Measurements from ENCODE around the gene TCP11L1.
"Not testable (repeated sequence)": the region's sequence is repeated elsewhere in the genome, so short reads cannot be mapped to it uniquely, and the experiment has no call there.

TCP11L1 gene

DNA sequence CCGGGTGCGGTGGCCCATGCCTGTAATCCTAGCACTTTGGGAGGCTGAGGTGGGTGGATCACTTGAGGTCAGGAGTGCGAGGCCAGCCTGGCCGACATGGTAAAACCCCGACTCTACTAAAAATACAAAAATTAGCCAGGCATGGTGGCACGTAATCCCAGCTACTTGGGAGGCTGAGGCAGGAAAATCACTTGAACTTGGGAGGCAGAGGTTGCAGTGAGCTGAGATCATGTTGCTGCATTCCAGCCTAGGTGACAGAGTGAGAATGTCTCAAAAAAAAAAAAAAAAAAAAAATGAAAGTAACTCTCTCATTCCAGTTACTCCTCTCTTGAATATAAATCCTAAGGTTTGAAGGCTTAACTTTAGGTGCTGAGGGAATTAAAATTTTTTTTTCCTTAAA, 10.2 kb upstream of the TCP11L1 start:
- DNase-seq (ENCODE audit: low read depth), result not testable (repeated sequence)

DNA sequence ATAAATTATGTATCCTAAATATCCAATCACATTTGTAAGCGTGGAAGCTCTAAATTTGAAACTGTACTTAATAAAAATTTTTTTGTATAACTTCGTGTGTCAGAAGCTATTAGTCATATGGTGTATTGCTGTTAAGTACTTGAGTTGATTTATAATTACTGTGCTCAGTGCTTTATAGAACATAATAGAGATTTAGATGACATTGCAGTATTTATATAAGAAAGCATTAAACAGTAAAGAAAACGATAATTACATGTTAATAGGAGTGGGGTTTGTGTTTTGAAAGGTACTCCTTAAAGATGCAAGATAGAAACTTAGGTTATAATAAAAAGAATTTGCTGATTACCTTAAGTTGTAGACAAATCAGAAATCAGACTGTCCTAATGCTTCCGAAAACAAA, 5.9 kb upstream of the TCP11L1 start:
- no peak for DNase-seq (ENCODE audit: low read depth)

DNA sequence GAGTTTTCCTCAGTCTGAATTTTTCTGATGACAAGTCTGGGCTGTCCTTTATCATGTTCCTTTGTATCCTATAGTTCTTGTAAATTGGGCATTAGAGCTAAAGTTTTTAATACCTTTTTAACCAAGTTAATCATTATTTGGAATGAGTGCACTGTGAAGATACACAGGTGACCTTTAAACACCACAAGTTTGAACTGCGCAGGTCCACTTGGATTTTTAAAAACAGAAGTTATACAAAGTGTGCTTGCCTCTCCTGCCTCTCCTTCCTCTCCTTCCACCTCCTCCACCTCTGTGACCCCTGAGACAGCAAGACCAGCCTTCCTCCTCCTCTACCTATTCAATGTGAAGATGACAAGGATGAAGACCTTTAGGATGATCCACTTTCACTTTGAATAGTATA, 4.4 kb upstream of the TCP11L1 start:
- no peak for DNase-seq (ENCODE audit: low read depth)

DNA sequence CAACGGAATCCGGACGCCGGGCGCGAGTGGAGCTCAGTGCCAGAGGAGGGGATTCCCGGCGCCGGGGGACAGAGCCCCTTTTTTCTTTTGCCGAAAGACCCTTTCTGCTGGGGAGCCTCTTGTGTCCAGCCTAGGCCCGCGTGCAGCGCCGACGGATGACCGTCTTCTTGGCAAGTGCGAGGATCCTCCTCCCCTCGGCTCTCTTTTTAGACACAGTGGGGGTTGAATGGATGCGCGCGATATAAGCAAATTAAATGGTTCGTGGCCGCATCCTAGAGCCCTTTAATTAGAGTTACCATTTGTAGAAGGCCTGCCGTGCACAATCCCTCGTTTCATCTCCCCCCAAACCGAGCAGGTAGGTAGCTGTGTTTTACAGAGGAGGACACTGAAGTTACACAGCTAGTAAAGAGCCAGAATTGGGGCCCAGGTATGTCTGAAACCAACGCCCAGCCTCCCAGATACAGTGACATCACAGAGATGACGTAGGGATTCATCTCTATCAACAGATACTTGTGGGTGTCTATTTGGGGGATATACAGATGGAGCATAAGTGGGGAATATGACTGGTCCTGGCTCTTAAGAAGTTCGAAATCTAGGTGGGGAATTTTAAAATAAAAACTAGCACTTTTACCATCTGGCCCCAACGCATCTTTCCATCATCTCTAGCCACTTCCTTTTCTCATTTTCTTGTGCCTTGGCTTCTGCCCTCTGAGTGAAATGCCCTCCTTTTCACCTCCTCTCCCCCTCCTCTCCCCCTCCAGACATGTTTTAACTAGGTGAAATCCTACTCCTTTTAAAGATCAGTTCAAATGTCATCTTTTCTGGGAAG, 875 bp downstream of the TCP11L1 start:
- DNase-seq (ENCODE audit: low read depth), result peak; percentile 20

DNA sequence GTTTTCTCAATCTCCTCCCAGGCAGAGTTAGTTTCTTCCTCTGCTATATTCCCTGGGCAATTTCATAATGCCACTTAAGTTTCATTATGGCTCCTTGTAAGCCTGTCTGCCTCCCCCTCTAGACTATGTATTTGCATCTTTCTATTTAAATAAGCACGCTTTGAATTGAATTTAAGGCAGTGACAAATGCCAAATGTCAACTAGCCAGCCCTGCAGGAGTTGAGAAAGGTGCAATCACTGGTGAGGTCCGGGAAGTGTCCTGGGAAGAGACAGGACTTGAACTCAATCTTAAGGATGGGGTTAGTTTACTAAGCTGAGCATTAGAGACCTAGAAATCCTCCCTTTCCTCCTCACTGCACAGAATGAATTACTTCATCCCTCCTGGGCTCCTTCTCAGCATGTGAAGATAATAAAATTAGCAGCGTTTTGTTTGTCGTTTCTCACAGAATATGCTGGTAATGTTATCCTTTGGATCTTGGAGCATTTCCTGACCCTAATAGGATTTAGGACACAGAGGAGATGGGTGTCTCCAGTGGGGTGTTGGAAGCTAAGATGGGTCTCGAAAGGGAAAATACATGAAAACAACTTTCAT, 1.6 kb downstream of the TCP11L1 start:
- DNase-seq (ENCODE audit: low read depth), result no peak

DNA sequence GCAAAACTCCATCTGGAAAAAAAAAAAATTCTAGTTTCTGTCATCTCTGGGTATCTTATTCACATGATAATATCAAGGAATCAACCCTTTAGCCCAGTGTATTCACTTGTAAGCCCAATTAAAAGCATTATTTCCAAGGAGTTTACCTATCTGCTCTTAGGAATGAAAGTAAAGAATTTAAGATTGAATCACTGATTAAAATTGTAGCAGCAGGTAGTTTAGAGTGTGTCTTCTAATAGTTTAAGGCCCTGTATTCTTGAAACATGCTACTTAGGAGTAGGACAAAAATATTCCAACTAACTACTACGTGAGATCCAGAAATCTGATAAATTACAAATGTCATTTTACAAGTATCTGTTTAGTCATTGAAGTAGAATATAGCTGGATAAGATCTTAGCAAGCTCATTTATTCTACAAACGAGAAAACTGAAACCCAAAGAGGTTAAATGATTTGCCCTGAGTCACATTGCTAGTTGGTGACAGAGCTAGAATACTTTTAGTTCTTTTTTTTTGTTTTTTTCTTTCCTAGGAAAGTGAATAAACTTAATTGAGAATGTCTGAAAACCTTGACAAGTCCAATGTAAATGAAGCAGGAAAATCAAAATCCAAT, 4.0 kb downstream of the TCP11L1 start:
- no peak for DNase-seq (ENCODE audit: low read depth)

DNA sequence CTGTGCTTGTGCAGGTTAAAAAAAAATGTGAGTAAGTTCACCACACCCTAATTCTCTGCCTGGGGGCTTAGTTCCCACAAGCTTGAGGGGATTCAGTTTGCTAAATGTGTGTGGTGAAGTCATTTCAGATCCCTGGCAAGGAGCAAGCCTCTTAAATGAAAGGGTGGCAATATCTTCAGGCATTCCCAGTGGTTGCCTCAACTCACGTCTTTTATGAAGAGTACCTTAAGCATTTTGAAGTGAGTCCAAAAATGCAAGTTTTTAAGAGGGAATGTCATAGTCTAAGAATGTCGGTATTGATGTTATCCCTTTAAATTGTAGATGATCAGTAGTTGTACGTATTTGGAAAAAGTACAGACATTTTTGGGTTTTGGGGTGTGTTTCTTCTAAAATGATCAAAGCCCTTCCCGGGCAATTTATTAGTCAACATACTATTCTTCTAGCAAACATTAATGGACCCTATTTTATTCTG, 4.9 kb downstream of the TCP11L1 start:
- no peak for DNase-seq (ENCODE audit: low read depth)

DNA sequence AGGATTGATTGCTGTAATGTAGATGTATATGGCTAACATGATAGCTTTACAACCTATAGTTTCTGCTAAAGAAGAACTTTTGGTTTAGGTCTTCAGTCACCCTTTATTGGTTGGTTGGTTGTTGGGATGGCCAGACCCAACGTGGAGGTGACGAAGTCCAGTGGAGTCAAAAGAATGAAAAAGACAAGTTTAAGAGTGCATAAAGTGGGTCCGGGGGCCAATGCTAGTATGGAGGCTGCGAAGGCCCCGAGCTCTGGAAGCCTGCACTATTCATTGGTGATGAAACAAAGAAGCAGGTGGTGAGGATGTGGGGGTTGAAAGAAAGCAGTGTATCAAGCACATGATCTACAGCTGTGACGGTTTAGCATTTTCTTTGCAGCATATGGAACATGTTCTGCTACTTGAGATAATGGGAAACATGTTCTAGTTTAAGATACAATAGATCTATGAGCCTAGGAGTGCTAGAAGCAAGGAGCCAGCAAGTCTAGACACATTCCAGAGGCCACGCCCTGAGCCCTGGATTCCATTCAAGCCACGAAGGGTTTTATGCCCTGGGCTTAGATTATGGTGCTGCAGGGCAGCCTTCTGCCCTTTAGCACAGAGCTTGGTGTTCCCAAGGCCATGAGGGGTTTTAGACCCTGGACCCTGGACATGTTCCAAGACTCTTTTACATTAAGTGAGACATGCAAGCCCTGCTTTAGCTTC, 6.3 kb downstream of the TCP11L1 start:
- no peak for DNase-seq (ENCODE audit: low read depth)

DNA sequence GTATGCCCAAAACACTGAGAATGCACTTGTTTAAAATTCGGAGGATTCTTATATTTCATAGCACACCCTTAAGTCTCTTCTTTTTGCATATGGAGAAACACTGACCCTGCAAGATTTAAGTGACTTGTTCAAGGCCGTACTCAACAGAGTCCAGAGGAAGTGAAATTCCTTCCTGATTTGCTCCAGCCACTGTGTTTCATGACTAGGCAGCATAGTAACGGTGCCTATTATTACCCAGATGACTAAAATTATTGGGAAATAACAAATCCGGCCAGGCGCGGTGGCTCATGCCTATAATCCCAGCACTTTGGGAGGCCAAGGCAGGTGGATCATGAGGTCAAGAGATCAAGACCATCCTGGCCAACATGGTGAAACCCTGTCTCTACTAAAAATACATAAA, 9.3 kb downstream of the TCP11L1 start:
- DNase-seq (ENCODE audit: low read depth), result not testable (repeated sequence)

DNA sequence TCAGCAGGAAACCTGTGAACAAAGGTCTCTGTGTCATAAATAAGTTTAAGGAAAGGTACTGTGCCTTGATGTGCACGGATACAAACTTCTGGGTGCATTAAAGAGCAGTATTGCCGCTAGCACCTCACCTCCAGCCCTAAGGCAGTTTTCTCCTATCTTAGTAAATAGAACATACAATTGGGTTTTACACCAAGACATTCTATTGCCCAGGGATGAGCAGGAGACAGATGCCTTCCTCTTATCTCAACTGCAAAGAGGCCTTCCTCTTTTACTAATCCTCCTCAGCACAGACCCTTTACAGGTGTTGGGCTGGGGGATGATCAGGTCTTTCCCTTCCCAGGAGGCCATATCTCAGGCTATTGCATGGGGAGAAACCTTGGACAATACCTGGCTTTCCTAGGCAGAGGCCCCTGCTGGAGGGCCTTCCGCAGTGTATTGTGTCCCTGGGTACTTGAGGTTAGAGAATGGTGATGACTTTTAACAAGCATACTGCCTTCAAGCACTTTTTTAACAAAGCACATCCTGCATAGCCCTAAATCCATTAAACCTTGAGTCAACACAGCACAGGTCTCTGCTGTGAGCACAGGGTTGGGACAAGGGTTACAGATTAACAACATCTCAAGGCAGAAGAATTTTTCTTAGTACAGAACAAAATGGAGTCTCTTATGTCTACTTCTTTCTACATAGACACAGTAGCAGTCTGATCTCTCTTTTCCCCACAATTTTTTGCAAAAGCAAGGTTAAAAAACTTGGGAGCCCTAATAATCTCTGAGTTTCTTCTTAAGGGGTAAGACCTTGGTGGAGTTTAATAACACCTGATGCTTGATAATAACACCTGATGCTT, 10.4 kb downstream of the TCP11L1 start:
- DNase-seq (ENCODE audit: low read depth), result not testable (repeated sequence)

DNA sequence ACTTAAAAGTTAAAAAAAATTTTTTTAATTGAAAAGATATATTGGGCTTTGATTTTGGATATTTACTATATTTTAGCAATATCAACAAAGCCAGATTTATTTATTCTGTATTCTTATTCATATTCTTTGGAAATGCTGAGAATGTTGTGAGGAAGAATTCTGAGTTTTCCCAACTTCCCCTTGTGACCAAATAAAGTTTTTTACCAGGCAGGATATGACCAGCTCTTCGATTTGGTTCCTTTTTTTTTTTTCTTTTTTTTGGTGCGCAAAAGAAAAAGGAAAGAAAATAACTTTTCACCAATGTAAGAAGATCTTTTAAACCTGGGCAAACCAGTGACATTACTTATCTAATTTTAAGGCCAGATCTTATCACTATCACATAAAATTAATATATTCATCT, 12.9 kb downstream of the TCP11L1 start:
- DNase-seq (ENCODE audit: low read depth), result no peak

DNA sequence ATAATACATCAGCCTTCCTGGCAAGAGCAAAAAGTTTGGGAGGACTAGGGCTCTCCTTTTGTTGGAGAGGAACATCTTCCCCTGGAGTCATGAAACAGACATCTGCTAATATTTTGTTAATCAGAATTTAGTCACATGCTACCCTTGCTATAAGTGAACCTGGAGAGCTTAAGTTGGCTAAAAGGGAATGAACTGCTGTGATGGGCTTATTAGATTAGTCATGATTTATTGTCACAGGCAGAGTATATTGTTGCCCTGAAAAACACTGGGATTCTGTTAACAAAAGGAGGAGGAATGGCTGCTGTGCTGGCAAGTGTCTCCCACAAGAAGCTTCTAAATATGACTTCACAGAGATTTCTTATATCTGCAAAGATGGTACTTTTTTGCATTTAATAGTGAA, 16.0 kb downstream of the TCP11L1 start:
- no peak for DNase-seq (ENCODE audit: low read depth)

DNA sequence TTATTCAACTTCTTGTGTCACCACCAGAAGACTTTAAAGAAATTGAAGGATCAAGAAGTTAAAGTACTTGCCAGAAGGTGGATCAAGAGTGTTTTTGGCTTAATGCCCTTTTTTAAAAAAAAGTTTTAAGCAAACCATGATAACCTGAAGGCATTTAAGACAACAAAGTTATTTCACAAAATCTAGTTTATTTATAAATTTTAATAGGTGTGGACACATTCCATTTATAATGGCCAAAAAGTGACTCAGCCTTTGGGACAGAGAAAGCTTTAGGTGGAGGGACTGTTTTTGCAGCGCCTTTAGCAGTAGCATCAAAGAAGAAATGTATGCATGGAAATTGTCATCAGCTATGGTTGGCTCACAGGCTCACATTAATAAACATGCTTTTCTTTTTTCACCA, 17.9 kb downstream of the TCP11L1 start:
- DNase-seq (ENCODE audit: low read depth), result no peak

DNA sequence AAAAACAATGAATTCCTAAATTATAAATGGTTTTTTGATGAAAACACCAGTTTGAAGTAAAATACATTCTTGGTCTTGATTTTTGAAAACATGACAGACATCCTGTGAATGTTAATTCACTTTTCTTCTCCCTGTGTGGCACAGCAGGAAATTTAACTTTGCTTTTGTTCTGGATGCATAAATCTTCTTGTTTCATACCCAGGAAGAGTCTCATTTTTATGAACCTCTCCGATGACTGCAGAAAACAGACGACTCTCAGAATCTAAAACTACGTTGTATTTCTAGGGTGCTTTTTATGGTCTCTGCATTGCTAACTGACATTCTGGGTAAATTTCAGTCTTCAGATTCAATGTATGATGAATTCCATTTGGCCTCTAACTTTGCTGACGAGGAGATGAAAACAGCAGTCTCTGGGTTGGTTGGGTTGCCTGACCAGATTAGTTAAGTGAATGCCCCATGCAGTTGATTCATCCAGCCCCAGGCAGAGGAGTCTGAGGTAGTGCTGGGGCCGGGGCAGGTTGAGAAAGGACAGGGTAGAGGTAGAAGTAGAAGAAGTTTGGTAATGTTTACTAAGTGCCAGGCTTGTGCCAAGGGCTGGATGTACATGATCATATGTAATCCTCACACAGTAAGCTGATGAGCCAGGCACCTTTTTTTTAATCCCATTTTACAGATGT, 20.1 kb downstream of the TCP11L1 start:
- no peak for DNase-seq (ENCODE audit: low read depth)

DNA sequence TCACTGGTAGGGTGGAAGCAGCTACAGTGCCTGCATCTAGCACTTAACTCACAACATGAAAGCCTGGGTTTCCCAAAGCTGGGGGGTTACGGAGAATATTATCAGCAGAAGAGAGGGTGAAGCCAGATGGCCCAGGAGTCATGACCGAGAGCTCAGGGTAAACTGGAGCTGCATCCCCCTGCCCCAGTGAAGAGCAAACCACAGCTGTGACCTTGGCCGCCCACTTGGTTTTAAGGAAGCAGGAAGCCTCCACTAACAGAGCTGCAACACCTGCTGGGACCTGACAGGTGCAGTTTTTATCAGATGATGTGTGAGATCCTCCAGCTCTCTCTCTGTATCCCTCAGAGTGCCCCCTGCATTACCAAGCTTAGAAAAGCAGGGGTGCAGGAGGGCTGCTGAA, 20.9 kb downstream of the TCP11L1 start:
- no peak for DNase-seq (ENCODE audit: low read depth)

DNA sequence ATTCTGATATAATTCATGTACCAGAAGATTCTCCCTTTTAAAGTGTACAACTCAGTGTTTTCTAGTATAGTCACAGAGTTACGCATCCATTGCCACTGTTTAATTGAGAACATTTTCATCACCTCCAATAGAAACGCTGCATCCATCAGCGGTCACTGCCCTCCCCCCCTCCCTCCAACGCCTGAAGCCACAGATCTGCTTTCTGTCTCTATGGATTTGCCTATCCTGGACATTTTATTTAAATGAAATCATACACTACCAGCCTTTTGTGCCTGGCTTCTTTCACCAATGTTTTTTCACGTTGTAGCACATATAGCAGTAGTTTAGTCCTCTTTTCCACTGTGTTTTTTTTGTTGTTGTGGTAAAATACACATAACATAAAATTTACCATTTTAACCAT, 22.8 kb downstream of the TCP11L1 start:
- DNase-seq (ENCODE audit: low read depth), result no peak

DNA sequence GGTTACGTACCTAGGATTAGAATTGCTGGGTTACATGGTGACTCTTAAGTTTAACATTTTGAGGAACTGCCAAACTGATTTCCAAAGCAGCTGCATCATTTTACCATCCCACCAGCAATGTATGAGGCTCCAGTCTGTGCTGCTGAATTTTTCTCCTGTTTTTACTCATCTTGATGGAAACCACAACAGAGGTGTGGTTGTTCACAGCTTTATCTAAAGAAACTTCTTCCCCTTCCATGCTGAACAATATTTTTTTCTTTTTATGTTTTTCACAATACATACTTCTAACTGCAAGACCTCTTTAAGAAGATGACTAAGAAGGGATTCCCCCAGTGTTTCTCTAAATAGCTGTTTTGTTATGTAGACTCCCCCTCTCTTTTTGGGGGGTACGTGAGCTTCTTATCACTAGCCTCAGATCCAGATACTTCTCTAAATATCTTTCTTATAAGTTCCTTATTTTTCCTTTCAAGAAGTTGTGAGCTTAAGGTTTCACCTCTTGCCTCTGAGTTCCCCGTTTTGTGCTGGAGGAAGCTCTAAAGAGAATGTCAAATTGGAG, 24.0 kb downstream of the TCP11L1 start:
- no peak for DNase-seq (ENCODE audit: low read depth)

DNA sequence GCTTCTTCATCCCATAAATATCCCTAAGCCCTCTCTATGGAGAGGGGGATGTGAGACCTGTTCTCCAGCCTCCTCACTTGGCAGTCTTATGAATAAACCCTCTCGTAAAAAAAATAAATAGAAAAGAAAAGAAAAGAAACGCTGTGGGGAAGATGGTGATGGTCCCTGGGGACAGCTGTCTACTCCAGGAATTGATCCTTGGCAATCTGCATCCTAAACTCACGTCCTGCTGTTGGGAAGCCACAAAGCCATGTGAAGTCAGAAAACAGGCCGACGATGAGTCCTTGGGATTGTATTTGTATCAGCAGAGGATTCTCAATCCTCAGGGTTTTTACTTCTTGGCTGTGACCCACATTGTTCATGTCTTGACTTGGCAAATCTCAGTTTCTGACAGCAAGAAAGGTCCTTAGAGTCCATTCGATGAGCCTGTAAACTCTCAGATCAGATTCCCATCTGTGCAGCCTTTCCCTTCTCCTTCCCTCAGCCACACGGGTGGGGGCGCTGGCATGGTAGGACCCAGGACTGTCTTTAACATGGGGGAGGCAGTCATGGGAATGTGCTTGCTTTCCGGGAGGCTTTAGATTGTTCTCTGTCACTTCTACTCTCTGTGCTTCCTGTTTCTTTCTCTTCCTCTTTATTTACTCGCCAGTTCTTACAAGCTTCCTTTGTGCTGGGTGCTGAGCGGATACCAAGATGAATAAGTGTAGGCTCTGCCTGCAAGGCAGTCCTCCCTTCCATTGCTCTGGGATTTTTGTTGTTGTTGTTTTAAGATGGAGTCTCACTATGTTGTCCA, 24.9 kb downstream of the TCP11L1 start:
- no peak for DNase-seq (ENCODE audit: low read depth)

DNA sequence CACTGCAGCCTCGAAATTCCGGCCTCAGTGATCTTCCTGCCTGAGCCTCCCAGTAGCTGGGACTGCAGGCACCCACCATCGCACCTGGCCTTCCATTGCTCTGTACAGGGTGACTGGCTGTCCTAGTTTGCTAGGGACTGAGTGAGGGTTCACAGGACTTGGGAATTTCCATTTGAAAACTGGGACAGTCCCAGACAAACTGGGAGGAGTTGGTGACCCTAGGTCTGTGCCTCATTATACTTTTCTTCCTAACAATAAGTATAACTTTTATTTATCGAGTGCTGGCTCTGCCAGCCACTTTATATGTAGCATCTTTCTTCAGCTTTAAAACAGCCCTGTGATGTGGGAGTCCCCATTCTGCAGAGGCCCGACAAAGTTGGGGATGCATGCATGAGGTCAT, 25.5 kb downstream of the TCP11L1 start:
- no peak for DNase-seq (ENCODE audit: low read depth)

Measured in activated T-cell treated with anti-CD3 and anti-CD28 coated beads for 24 hours (primary cell).